ENCODE results near the gene SPACA5. TPM values are rescaled to one million over a fixed set of nuclear protein-coding genes. Genes with fewer than 3 reads are reported as not detected.

The SPACA5 gene
- not detected in 2 replicates for total RNA-seq

DNA sequence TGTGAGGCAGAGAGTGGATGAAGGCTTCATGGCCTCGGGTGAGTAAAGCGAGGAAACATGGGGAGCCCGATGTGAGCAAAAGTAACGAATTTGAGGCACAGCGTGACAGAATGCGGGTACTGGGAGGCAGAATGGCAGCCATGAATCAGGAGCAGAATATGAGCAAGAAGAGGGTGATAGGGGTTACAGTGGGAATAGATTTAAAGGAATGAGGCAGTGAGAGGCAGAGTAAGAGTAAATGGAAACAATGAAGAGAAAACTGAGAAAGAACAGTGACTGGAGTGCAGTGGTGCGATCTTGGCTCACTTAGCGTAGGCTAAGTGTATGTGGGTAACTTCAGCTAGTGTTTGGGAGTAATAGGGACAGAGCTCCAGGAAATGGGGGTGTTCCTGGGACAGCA is at the start of gene SPACA5:
SPACA5 (plus strand) TSS at position 301 of the 400 bp plus-strand sequence. CDS start 815 bp downstream, outside the sequence.

DNA sequence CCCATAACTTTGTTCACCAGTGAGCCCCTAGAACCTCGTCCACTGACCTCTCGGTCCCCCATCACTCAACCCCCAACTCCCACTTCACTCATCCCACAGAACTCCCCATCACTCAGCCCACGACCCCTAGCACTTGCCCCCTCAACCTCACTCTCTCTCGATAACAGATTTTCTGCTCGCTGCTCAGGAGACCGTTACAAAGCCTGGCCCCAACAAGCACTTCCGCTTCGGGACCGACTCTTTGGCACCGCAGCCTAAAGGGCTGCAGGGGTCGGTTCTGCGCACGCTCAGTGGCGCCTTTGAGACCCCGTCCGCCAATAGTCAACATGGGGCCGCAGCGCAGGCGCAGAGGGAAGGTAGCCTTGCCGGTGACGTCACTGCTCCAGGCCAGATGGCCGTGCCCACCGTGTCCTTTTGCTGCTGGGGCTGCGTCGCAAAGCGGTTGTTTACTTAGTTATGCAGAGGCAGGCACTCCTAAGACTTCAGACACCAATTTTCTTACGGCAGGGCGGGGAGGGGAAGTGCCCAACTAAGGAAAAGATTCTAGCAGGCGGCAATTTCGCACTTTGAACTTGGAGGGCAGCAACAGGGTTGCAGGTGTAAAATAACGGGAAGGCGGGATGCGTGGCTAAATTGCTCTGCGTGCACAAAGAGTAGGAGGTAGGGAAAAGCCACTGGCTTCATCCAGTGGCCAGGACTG is 2.9 kb upstream of the SPACA5 start, which contains the start of gene ZNF182:
ZNF182 (minus strand) TSS at position 232 of the 700 bp plus-strand sequence. CDS start 1,380 bp downstream, outside the sequence.

Other genes with a start within 250 kb of the SPACA5 start
- gene ZNF81, start 170.1 kb upstream of the SPACA5 start, total RNA-seq: 4.5 and 4.8 TPM in 2 replicates
- 2.4 and 2.5 TPM in 2 replicates for gene ZNF182, start 3.0 kb upstream of the SPACA5 start, total RNA-seq
- 1.1 TPM in 2 replicates for gene ZNF630, start 64.7 kb downstream of the SPACA5 start, total RNA-seq
- gene SPACA5B, start 123.6 kb downstream of the SPACA5 start, total RNA-seq: not detected in 2 replicates
- gene SSX5, start 189.8 kb downstream of the SPACA5 start, total RNA-seq: not detected in 2 replicates
- gene SSX1, start 248.4 kb downstream of the SPACA5 start, total RNA-seq: not detected in 2 replicates

Data from aortic smooth muscle cell (primary cell).